ENCODE measurements around the gene IDH3A.
A peak's percentile ranks its signal among the peaks of the same experiment; 100 is the strongest.

IDH3A gene

GRCh38 chr15:78107471-78107870 lies 41.7 kb upstream of the IDH3A start:
- Histone ChIP-seq H3K27me3 (ENCODE audit: insufficient read depth, low read length, poor library complexity, severe bottlenecking) (no peaks in the 10 kb centered on the region), H3K9me3 (ENCODE audit: insufficient read depth, low read depth, low read length) (no peaks in the 10 kb centered on the region), H3K9ac (ENCODE audit: low read depth, low read length, poor library complexity, severe bottlenecking) (no peak overlapping the region), H3K9me2 (replicated peaks; ENCODE audit: low read depth, low read length) (no peaks in the 10 kb centered on the region), H3F3A (ENCODE audit: low read depth) (no peaks in the 10 kb centered on the region), H3K79me2 (ENCODE audit: insufficient read depth, low read length) (no peaks in the 10 kb centered on the region), H3K4me1 (ENCODE audit: insufficient read depth, low read length, poor library complexity, severe bottlenecking) (peaks cover 37% of the 10 kb centered on the region), H3K36me3 (ENCODE audit: insufficient read depth, low read length) (no peaks in the 10 kb centered on the region), H2AFZ (ENCODE audit: low read length) (no peak overlapping the region), H4K20me1 (ENCODE audit: insufficient read depth, low read length, poor library complexity, severe bottlenecking) (no peaks in the 10 kb centered on the region), H3K4me3 (ENCODE audit: low read length, poor library complexity, severe bottlenecking) (no peak overlapping the region), H3K4me2 (ENCODE audit: low read depth, low read length, poor library complexity, severe bottlenecking) (no peak overlapping the region)
- TF ChIP-seq EZH2phosphoT487 (IDR thresholded peaks at IDR 0.05; ENCODE audit: borderline replicate concordance), result no peak
- TF ChIP-seq, protein P1, sequence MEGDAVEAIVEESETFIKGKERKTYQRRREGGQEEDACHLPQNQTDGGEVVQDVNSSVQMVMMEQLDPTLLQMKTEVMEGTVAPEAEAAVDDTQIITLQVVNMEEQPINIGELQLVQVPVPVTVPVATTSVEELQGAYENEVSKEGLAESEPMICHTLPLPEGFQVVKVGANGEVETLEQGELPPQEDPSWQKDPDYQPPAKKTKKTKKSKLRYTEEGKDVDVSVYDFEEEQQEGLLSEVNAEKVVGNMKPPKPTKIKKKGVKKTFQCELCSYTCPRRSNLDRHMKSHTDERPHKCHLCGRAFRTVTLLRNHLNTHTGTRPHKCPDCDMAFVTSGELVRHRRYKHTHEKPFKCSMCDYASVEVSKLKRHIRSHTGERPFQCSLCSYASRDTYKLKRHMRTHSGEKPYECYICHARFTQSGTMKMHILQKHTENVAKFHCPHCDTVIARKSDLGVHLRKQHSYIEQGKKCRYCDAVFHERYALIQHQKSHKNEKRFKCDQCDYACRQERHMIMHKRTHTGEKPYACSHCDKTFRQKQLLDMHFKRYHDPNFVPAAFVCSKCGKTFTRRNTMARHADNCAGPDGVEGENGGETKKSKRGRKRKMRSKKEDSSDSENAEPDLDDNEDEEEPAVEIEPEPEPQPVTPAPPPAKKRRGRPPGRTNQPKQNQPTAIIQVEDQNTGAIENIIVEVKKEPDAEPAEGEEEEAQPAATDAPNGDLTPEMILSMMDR (conservative IDR thresholded peaks at IDR 0.05; ENCODE audit: low read length), result no peak

DNA sequence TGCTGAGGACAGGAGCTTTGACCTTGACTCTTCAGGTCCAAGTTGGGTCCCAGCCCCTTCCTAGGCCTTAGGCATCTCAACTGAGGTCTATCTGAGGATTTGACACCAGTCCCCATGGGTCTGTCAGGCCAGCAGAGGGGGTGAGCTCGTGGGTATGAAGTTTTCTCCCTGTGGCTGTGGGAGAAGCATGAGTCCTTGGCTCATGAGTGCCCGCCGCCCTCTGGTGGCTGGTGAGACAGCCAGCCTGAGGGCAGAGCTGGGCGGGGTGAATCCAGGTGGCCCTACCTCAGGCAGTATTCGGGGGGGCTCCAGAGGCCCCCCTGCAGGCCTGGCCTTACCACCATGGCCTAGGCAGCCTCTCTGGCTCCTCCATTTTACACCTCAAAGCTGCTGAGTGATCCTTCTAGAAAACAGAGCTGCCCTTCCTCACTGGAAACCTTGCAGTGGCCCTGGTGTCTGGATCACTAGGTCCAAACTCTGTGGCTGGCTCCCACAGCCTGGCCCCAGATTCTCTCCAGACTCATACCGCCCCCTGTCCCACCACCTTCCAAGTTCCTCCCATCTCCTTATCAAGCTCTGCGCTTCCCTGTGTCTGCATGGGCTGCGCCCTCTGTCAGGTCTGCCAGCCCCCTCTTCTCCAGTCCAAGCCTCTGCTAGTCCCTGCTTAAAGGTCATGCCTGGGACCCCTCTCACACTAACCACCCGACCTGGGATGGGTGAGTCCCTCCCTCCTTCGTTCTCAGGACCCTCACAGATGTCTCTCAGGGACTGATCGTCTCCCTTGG lies 40.7 kb upstream of the IDH3A start:
- Histone ChIP-seq H3F3A (ENCODE audit: low read depth) (no peaks in the 10 kb centered on the region), H3K9me2 (replicated peaks; ENCODE audit: low read depth, low read length) (no peaks in the 10 kb centered on the region), H3K4me3 (ENCODE audit: low read length, poor library complexity, severe bottlenecking) (no peak overlapping the region), H3K4me1 (ENCODE audit: insufficient read depth, low read length, poor library complexity, severe bottlenecking) (peaks cover 28% of the 10 kb centered on the region), H3K4me2 (ENCODE audit: low read depth, low read length, poor library complexity, severe bottlenecking) (no peak overlapping the region), H3K9ac (ENCODE audit: low read depth, low read length, poor library complexity, severe bottlenecking) (no peak overlapping the region), H3K27me3 (ENCODE audit: insufficient read depth, low read length, poor library complexity, severe bottlenecking) (no peaks in the 10 kb centered on the region), H2AFZ (ENCODE audit: low read length) (no peak overlapping the region), H3K79me2 (ENCODE audit: insufficient read depth, low read length) (no peaks in the 10 kb centered on the region), H3K36me3 (ENCODE audit: insufficient read depth, low read length) (no peaks in the 10 kb centered on the region), H4K20me1 (ENCODE audit: insufficient read depth, low read length, poor library complexity, severe bottlenecking) (no peaks in the 10 kb centered on the region), H3K9me3 (ENCODE audit: insufficient read depth, low read depth, low read length) (no peaks in the 10 kb centered on the region)
- TF ChIP-seq, protein P1 (conservative IDR thresholded peaks at IDR 0.05; ENCODE audit: low read length), result peak; percentile 97
- no peak for TF ChIP-seq EZH2phosphoT487 (IDR thresholded peaks at IDR 0.05; ENCODE audit: borderline replicate concordance)

GRCh38 chr15:78109156-78109555 lies 40.0 kb upstream of the IDH3A start:
- Histone ChIP-seq H3K27me3 (ENCODE audit: insufficient read depth, low read length, poor library complexity, severe bottlenecking) (no peaks in the 10 kb centered on the region), H3K79me2 (ENCODE audit: insufficient read depth, low read length) (no peaks in the 10 kb centered on the region), H3K36me3 (ENCODE audit: insufficient read depth, low read length) (no peaks in the 10 kb centered on the region), H3F3A (ENCODE audit: low read depth) (no peaks in the 10 kb centered on the region), H3K9me3 (ENCODE audit: insufficient read depth, low read depth, low read length) (no peaks in the 10 kb centered on the region), H4K20me1 (ENCODE audit: insufficient read depth, low read length, poor library complexity, severe bottlenecking) (no peaks in the 10 kb centered on the region), H3K4me2 (ENCODE audit: low read depth, low read length, poor library complexity, severe bottlenecking) (no peak overlapping the region), H3K4me3 (ENCODE audit: low read length, poor library complexity, severe bottlenecking) (no peak overlapping the region), H3K4me1 (ENCODE audit: insufficient read depth, low read length, poor library complexity, severe bottlenecking) (peaks cover 22% of the 10 kb centered on the region), H2AFZ (ENCODE audit: low read length) (no peak overlapping the region), H3K9ac (ENCODE audit: low read depth, low read length, poor library complexity, severe bottlenecking) (no peak overlapping the region), H3K9me2 (replicated peaks; ENCODE audit: low read depth, low read length) (no peaks in the 10 kb centered on the region)
- TF ChIP-seq, protein P1 (conservative IDR thresholded peaks at IDR 0.05; ENCODE audit: low read length), result no peak
- TF ChIP-seq EZH2phosphoT487 (IDR thresholded peaks at IDR 0.05; ENCODE audit: borderline replicate concordance), result no peak

Measured in Loucy (cell line).